ENCODE measurements around the gene DOK7. TPM values are rescaled to one million over a fixed set of nuclear protein-coding genes. Genes with fewer than 3 reads are reported as not detected.

DOK7 gene
- total RNA-seq, 1 experiment from 2014 or later: 0.26 TPM

GRCh38 chr4:3480528-3481112, 17.5 kb downstream of the DOK7 start:
- WGBS (ENCODE audit: extremely low coverage, insufficient read length, low lambda C conversion rate): no CpG with 5 or more reads among the region's 17 CpGs
- Histone ChIP-seq H3K79me1 (ENCODE audit: insufficient read depth, low read depth, low read length, poor library complexity, severe bottlenecking) (no peaks in the 10 kb centered on the region), H4K20me1 (ENCODE audit: control insufficient read depth, insufficient read depth, insufficient read length) (no peaks in the 10 kb centered on the region), H2BK5ac (ENCODE audit: insufficient read length, low read length) (no peak overlapping the region), H2BK15ac (ENCODE audit: low read depth, low read length) (no peak overlapping the region), H3K27me3 (ENCODE audit: insufficient read depth, low read length) (peaks cover 4% of the 10 kb centered on the region; the same call in 1 of the 2 replicates), H3T11ph (ENCODE audit: low read length) (no peak overlapping the region), H2BK12ac (ENCODE audit: insufficient read length, low read depth, low read length) (no peak overlapping the region), H4K8ac (replicated peaks; ENCODE audit: insufficient read length, low read depth, low read length) (no peak overlapping the region), H3K23ac (ENCODE audit: insufficient read length, low read depth, low read length) (no peak overlapping the region), H4K5ac (ENCODE audit: insufficient read length, low read depth, low read length) (no peak overlapping the region), H3K27ac (ENCODE audit: insufficient read length, low read depth, low read length) (no peak overlapping the region), H3K4me2 (ENCODE audit: insufficient read depth, insufficient read length, low read length) (peak overlapping the region; percentile 5), H4K91ac (ENCODE audit: insufficient read length, low read depth, low read length) (no peak overlapping the region), H3K18ac (ENCODE audit: insufficient read length, low read depth, low read length) (no peak overlapping the region), H3K4me1 (ENCODE audit: insufficient read depth, low read length) (peaks cover 4% of the 10 kb centered on the region; the same call in 1 of the 2 replicates), H3K56ac (ENCODE audit: insufficient read length, low read depth, low read length) (no peak overlapping the region), H3K9me3 (ENCODE audit: control insufficient read depth, low read depth, low read length) (no peaks in the 10 kb centered on the region), H2AFZ (ENCODE audit: low read length) (no peak overlapping the region), H2BK120ac (ENCODE audit: low read depth, low read length, poor library complexity, severe bottlenecking) (no peak overlapping the region), H3K14ac (ENCODE audit: insufficient read depth, low read length) (no peak overlapping the region), H2AK5ac (ENCODE audit: insufficient read length, low read length) (no peak overlapping the region), H3K23me2 (ENCODE audit: insufficient read length, low read depth, low read length, poor library complexity, severe bottlenecking) (peaks cover 4% of the 10 kb centered on the region), H3K79me2 (ENCODE audit: insufficient read depth, low read length) (no peaks in the 10 kb centered on the region), H2BK20ac (ENCODE audit: low read depth, low read length, poor library complexity, severe bottlenecking) (no peak overlapping the region), H3K4ac (ENCODE audit: low read depth, low read length) (no peak overlapping the region), H3K9ac (ENCODE audit: extremely low read depth, insufficient read length, low read length) (no peak overlapping the region)
- H3K27ac Mint-ChIP-seq: peak overlapping the region in 1 of 3 experiments; percentile 60; a peak in 3 of 7 replicates
- H3K36me3 Mint-ChIP-seq (ENCODE audit: insufficient read depth in 1 of 3, low read depth in 3 of 3): no peaks in the 10 kb centered on the region
- TF ChIP-seq CTCF (conservative IDR thresholded peaks at IDR 0.05): peak; percentile 100
- peaks cover 88% of the 10 kb centered on the region for H3K27me3 Mint-ChIP-seq (ENCODE audit: low read depth)
- peak; percentile 92 for DNase-seq
- no peaks in the 10 kb centered on the region for H3K9me3 Mint-ChIP-seq
- H3K4me3 Mint-ChIP-seq: peak overlapping the region; percentile 41 to 68; a peak in 3 of 5 replicates
- H3K4me1 Mint-ChIP-seq: peaks cover 21 to 32% of the 10 kb centered on the region in 2 experiments

Measured in H9 (cell line).